ENCODE measurements around the gene IGF2R.

Gene IGF2R

DNA sequence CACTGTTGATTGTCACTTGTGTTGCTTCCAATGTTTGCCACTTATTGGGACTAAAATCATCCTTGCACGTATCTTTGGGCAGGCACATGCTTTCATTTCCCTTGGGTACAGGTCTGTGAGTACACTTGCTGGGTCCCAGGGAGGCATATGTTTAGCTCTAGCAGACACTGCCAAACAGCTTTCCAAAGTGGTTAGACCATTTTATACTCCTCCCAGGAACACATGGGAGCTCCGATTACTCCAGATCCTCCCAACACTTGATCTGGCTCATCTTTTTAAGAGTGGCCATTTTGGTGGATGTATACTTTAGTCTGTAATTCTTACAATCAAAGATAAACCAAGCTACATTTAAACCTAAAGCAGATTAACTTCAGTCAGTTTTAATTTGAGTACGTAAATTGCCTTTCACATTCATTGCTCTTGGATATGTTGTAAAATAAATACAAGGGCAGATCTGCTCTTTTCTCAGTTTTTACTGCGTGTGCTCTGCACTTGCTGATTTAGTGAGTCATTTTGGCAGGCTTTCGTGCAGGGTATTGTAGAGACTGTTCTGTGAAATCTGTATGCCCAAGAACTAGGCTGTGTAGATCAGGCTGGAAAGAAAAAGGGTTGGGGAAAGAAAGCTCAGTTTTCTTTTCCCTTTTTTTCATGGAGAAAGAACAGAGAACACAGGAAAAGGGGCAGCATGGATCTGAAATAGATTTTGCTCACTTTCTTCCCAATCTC lies 172.3 kb downstream of the IGF2R start:
- DNase-seq: peak; percentile 77

DNA sequence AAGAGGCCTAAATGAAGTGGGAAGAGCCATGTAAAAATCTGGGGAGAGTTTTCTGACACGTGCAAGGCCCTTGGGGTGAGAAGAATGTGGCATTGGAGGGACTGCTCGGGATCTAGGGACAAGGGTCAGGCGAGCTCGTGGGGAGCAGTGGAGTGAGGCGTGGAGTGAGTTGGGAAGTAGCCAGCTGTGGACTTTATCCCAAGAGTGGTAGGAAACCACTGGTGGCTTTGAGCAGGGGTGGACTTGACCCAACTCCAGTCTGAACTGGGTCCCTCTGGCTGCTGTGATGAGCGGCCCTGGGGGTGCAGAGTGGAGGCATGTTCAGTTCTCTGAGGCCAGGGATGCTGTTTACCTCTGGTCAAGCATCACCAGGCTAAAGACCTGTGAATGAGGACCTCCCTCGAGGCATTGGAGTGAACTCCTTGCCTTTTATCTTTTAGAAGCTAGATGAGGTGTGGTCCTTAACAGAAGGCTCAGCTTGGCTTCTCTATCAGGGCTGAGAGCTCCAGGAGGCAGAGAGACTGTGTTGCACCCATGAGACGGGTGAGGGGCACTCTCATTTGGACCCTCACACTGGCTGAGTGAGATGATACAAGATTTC lies 173.3 kb downstream of the IGF2R start:
- no peak for DNase-seq

DNA sequence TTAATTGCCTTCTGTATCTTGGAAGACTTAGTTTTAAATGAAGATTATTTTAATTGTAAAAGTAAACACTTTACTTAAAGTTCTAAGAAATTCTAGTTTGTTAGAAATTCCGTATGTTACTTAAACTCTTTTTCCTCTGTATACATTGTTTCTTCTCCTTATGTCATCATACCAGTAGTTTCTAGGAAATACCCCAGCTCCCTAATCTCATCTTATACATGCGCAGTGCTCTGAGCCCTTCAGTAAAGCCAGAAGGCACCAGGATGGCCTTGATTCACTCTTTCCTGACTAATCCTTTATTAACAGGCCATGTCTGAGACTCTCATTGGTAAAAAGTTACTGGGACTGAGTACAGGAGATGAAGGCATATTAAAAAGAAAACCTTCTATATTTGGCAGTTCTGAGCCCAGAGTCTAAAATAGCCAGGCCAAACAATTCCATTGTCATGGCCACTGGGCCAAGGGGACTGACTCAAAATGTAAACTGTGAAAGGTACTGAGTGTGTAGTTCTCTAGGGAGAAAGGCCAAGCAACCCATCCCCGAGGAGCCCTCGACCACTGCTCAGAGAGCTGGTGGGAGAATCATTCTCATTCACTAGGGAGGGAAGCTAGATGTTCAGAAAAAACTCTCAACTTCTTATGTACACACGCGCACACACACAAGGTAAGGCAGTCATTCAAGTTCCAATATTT lies 177.7 kb downstream of the IGF2R start:
- no peak for DNase-seq

DNA sequence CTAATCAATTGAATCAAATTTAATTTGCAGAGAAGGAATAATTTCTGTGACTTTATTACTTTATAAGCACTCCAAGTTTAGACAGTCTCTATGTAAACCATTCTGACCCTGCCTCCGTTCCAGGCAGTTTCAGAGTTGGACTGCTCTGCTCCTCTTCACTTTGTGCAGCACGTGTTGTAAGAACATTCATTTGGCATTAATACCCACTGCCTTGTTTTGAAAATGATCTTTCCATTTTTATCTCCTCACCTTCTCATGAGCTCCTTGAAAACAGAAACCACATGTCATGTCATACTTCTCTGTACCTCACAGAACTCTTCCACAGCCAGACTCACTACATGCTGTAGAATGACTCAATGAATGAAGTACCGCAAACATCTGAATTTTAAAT lies 178.3 kb downstream of the IGF2R start:
- DNase-seq: no peak

DNA sequence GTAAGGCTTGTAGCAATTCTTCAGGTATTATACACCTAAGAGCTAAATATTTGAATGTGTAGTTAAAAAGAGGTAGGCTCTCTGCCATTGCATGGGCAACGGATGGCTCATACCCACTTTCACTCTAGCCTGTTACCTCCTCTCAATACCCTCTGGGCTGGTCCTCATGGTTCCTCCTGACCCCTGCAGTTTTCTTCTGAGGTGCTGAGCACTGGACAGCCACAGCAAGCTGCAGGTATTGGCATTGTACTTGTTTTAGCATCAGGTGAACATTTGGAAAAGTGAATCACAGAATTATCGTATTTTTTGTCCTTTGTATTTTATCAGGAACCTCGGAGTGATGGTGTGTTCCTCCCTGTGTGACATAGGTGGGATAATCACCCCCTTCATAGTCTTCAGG lies 185.6 kb downstream of the IGF2R start:
- no peak for DNase-seq

DNA sequence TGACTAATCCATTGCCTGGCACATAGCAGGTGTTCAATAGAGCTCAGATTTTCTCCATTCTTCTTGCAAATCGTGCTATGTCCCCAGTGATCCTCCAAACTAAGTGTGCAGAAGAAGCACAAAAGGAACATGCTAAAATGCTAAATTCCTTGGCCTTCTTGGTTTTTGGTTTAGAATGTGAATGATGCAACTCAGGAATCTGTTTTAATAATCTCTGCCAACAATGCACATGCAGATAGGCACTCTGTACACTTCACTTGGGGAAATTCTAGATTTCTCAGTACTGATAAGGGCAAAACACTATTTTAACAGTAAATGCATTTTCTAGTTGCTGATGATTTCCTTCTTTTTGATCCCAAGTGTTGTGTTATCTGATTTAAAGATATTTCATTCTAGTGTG lies 188.0 kb downstream of the IGF2R start:
- DNase-seq: peak; percentile 8

DNA sequence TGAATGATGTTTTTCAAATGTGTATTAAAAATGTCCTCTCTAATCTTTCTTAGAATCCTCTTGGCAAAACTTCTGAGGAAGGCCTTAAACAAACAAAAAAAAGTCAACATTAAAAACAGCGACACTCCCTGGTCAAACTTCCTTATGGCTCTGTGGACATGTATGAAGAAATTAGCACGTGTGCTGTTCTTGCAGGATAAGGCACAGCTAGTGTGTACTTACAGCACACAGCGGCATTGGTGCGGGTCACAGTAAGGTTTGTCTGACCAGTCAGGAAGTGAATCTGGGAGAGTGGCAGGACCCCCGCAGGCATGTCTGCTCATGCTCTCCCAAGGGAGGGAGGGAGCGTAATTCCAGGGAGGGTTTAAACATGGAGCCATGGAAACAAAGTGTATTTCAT lies 191.6 kb downstream of the IGF2R start:
- DNase-seq: peak; percentile 18
